Testis (tissue), 2 donors: ENCODE data around the gene RPL7L1.

ENCODE experiments used
- CTCF ChIP-seq, 3 experiments: fragments of 450-650 bp in 2 of 3; fragments of 200-600 bp in 1 of 3; sonication (generic) in 1 of 3; IDR thresholded peaks; one replicate each; pipeline ENCODE4 v1.5.1; 2016 to 2019; ENCODE audit warnings: antibody characterized with exemption in 3 of 3, mild to moderate bottlenecking in 2 of 3, moderate library complexity in 1 of 3
- POLR2A ChIP-seq: fragments of 450-650 bp; IDR thresholded peaks from one replicate; pipeline ENCODE4 v1.6.1; 2017; ENCODE audit warnings: antibody characterized with exemption, mild to moderate bottlenecking, moderate library complexity

GRCh38 chr6:42904467-42904866 lies 25.1 kb downstream of the RPL7L1 start:
- no peak for TF ChIP-seq POLR2A
- no peak for TF ChIP-seq CTCF (IDR thresholded peaks at IDR 0.05)
